Tongue (tissue), 2 donors: ENCODE data around the gene MAP7D3. TPM values are rescaled to one million over a fixed set of nuclear protein-coding genes. Genes with fewer than 3 reads are reported as not detected.
"Not testable (repeated sequence)": the region's sequence is repeated elsewhere in the genome, so short reads cannot be mapped to it uniquely, and the experiment has no call there.

Experiments
- DNase-seq: peaks from one replicate; pipeline ENCODE4 v3.0.0-alpha.2; 2015
- total RNA-seq: library from RNA; depleted of rRNA; stranded (reverse); fragments of >200 nt; gene quantifications from one replicate; pipeline ENCODE4 v1.2.3, GENCODE V29; 2014

MAP7D3 gene
- total RNA-seq, 1 donor from 2014 or later = 10.7 TPM

- DNase-seq = no peak
Observed at GRCh38 chrX:136179133-136179532, 72.1 kb downstream of the MAP7D3 start.

- DNase-seq = peak; percentile 64
Observed at GRCh38 chrX:136176399-136176825, 74.8 kb downstream of the MAP7D3 start.

- no peak for DNase-seq
Observed at GRCh38 chrX:136171420-136171819, 79.8 kb downstream of the MAP7D3 start.

GRCh38 chrX:136170139-136170800, 80.9 kb downstream of the MAP7D3 start:
- DNase-seq = peak; percentile 36

GRCh38 chrX:136168929-136169735, 82.1 kb downstream of the MAP7D3 start:
- DNase-seq = peak; percentile 82

GRCh38 chrX:136167989-136168388, 83.2 kb downstream of the MAP7D3 start:
- not testable (repeated sequence) for DNase-seq

- no peak for DNase-seq
Observed at GRCh38 chrX:136166221-136166855, 84.9 kb downstream of the MAP7D3 start.

- DNase-seq = no peak
Observed at GRCh38 chrX:136165406-136165805, 85.8 kb downstream of the MAP7D3 start.

- no peak for DNase-seq
Observed at GRCh38 chrX:136163689-136164088, 87.5 kb downstream of the MAP7D3 start.

Other genes starting within 250 kb of the MAP7D3 start
- gene FHL1, start 103.9 kb downstream of the MAP7D3 start, total RNA-seq = 2,906 TPM
- gene ADGRG4, start 49.6 kb upstream of the MAP7D3 start, total RNA-seq = 0.10 TPM
- not detected for gene BRS3, start 236.5 kb upstream of the MAP7D3 start, total RNA-seq
- gene HTATSF1, start 246.2 kb upstream of the MAP7D3 start, total RNA-seq = 108 TPM